Gastroesophageal sphincter (tissue), 3 donors: ENCODE measurements around the gene AK6.

Experiments used
- EP300 ChIP-seq: sonication (generic); formaldehyde crosslinking; IDR thresholded peaks from one replicate; pipeline ENCODE4 v1.6.1; 2017; ENCODE audit warnings: antibody characterized with exemption, mild to moderate bottlenecking
- POLR2A ChIP-seq, 2 donors: fragments of 450-650 bp; IDR thresholded peaks; one replicate each; pipeline ENCODE4 v1.6.1; 2017; ENCODE audit warnings: antibody characterized with exemption in 2 of 2, mild to moderate bottlenecking in 2 of 2, moderate library complexity in 1 of 2
- POLR2AphosphoS5 ChIP-seq: sonication (generic); formaldehyde crosslinking; IDR thresholded peaks from one replicate; pipeline ENCODE4 v1.6.1; 2017; ENCODE audit warnings: antibody characterized with exemption
- TF ChIP-seq, protein P1 (sequence below), 4 experiments: fragments of 200-600 bp in 2 of 4; fragments of 450-650 bp in 2 of 4; sonication (generic) in 1 of 4; IDR thresholded peaks; one replicate each; pipeline ENCODE4 v1.5.1; 2017 to 2019; ENCODE audit warnings: antibody characterized with exemption in 4 of 4, mild to moderate bottlenecking in 2 of 4, moderate library complexity in 2 of 4

DNA sequence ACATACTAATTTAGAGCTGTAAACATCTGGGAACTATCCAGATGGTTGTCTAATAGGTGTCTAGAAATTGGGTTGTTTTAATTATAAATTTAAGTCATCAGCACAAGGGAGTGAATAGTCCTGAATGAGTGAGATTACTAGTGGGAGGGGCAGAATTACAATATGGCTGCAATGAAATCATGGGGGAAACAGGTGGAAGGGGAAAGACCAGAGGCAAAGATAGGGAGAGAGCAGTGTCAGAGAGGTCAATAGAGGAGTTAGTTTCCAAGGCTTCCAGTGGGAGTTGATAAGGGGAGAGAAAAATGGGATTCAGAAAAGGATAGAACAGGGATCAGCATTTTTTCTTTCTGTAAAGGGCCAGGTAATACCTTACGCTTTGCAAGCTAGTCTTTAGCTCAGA is 8.9 kb downstream of the AK6 start:
- no peak for TF ChIP-seq POLR2A (IDR thresholded peaks at IDR 0.05)
- TF ChIP-seq, protein P1, sequence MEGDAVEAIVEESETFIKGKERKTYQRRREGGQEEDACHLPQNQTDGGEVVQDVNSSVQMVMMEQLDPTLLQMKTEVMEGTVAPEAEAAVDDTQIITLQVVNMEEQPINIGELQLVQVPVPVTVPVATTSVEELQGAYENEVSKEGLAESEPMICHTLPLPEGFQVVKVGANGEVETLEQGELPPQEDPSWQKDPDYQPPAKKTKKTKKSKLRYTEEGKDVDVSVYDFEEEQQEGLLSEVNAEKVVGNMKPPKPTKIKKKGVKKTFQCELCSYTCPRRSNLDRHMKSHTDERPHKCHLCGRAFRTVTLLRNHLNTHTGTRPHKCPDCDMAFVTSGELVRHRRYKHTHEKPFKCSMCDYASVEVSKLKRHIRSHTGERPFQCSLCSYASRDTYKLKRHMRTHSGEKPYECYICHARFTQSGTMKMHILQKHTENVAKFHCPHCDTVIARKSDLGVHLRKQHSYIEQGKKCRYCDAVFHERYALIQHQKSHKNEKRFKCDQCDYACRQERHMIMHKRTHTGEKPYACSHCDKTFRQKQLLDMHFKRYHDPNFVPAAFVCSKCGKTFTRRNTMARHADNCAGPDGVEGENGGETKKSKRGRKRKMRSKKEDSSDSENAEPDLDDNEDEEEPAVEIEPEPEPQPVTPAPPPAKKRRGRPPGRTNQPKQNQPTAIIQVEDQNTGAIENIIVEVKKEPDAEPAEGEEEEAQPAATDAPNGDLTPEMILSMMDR (IDR thresholded peaks at IDR 0.05): no peak
- no peak for TF ChIP-seq POLR2AphosphoS5
- no peak for TF ChIP-seq EP300
